GM13977 (cell line): Measurements from ENCODE around the gene VGLL4.

Experiments
- DNase-seq: peaks from one replicate; pipeline ENCODE4 v3.0.0; 2012; ENCODE audit warnings: low spot score
- in situ Hi-C: fragments of 300-500 bp; cut with MboI; formaldehyde crosslinking; loops from one replicate; pipeline ENCODE4 v1.12.0; 2022; ENCODE audit warnings: low sequenced_read_pairs, low pct_unique_long_range_greater_than_20kb, mixed read lengths, inconsistent platforms; ENCODE audit not compliant: unreplicated experiment
- TF ChIP-seq, protein P1 (sequence below): IDR thresholded peaks from 2 replicates; pipeline ENCODE4 v1.5.1; 2012; ENCODE audit warnings: mild to moderate bottlenecking, control low read depth; ENCODE audit not compliant: insufficient read depth; ENCODE audit errors: extremely low read depth, missing control alignments

VGLL4 gene

GRCh38 chr3:11565072-11565471 is 78.6 kb downstream of the VGLL4 start:
- TF ChIP-seq, protein P1, sequence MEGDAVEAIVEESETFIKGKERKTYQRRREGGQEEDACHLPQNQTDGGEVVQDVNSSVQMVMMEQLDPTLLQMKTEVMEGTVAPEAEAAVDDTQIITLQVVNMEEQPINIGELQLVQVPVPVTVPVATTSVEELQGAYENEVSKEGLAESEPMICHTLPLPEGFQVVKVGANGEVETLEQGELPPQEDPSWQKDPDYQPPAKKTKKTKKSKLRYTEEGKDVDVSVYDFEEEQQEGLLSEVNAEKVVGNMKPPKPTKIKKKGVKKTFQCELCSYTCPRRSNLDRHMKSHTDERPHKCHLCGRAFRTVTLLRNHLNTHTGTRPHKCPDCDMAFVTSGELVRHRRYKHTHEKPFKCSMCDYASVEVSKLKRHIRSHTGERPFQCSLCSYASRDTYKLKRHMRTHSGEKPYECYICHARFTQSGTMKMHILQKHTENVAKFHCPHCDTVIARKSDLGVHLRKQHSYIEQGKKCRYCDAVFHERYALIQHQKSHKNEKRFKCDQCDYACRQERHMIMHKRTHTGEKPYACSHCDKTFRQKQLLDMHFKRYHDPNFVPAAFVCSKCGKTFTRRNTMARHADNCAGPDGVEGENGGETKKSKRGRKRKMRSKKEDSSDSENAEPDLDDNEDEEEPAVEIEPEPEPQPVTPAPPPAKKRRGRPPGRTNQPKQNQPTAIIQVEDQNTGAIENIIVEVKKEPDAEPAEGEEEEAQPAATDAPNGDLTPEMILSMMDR = no peak
- in situ Hi-C loops = no loop called here
- no peak for DNase-seq

GRCh38 chr3:11564577-11565001 is 79.1 kb downstream of the VGLL4 start:
- no peak for DNase-seq
- in situ Hi-C loops = no loop called here
- TF ChIP-seq, protein P1 = no peak

GRCh38 chr3:11563865-11564185 is 79.9 kb downstream of the VGLL4 start:
- TF ChIP-seq, protein P1 = no peak
- in situ Hi-C loops = no loop called here
- DNase-seq = no peak

DNA sequence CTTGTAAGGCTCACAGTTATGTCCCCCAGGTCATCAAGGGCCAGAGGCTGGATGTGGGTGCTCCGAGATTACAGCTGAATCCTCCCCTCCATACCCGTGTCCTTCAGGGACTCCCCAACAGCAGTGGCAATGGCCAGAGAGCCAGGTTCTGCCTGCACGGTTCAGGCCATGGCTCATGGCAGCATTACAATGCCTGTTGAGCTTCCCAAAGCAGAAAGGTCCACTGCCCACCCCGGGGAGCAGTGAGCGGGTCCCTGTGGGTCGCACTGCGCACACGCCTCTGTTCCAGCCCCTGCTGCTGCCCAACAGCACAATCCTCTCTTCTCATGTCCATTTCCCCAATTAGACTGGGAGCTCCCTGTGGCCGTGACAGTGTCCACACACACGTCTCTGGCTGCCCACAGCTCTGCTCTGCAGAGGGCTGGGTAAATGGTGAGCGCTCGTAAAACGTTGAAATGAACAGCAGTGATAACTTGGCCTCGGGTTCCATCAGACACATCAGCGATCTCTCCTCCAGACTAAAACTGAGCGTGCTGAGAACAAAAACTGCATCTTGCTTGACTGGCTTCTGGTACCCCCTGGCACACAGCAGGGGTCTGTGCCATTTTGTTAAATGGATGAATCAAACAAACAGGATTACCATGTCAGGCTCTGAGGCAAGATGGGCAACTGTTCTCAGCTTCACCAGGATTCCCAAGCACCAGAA is 80.4 kb downstream of the VGLL4 start:
- TF ChIP-seq, protein P1 = no peak
- DNase-seq = no peak
- in situ Hi-C loops = no loop called here

DNA sequence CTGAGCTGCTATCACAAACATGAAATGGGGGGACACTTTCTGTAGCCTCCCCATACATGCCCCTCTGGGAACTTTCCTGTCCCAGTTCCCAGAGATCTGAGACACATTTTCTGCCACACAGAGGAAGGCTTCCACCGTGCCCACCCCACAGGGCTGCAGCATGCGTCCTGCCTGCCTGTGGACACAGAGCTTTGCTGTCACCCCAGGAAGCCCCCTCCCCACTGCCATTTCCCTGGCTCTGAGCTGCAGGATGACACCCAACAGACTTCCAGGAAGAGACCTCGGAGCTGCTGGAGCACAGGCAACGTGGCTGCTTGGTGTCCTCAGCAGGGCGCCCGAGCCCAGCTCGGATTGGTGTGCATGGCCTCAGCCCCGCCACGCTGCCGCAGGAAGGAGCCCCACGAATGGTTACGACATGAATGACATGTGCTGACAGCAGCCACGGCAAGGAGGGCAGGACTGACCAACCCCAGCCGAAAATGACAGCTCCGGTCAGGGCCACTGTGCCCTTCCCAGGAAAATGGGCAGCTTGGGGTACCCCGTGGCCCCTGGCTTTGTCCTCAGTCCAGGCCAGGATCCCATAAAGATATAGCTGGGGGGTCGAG is 81.3 kb downstream of the VGLL4 start:
- no peak for DNase-seq
- in situ Hi-C loops = no loop called here
- TF ChIP-seq, protein P1 = no peak

DNA sequence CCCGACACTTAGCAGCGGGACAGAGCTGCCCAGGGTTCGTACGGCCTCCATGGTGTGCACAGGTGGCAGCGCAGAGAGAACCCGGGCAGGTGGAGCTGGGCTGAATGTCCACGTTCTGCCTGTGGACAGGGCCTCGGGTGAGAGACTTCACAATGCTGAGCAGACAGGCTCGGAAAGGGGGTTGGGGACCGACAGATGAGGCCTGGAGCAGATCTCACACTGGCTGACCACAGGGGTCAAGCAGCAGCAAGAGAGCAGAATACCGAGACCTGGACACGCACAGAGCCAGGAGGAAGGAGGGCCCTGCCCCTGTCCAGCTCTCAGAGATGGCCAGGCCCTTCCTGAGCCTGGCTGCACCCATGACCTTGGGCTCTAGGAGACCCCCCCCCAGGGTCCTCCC is 83.0 kb downstream of the VGLL4 start:
- TF ChIP-seq, protein P1 = no peak
- in situ Hi-C loops = no loop called here
- no peak for DNase-seq
